HG02943 (cell line): ENCODE measurements around the gene STAM2.

ENCODE experiments used
- ATAC-seq: cut with Tn5 transposase; IDR thresholded peaks from one replicate; pipeline ENCODE4 v1.9.1; 2021; ENCODE audit warnings: mild to moderate bottlenecking, low read depth, moderate library complexity; ENCODE audit not compliant: unreplicated experiment

STAM2 gene

GRCh38 chr2:152078023-152078422, 97.5 kb downstream of the STAM2 start:
- no peak for ATAC-seq

GRCh38 chr2:152075461-152076050, 100.0 kb downstream of the STAM2 start:
- ATAC-seq, result no peak

GRCh38 chr2:152072011-152072410, 103.6 kb downstream of the STAM2 start:
- ATAC-seq, result no peak

- ATAC-seq, result no peak
These were observed 104.0 kb downstream of the STAM2 start for GRCh38 chr2:152071518-152071917.

GRCh38 chr2:152071092-152071491, 104.5 kb downstream of the STAM2 start:
- no peak for ATAC-seq

GRCh38 chr2:152068226-152068625, 107.3 kb downstream of the STAM2 start:
- no peak for ATAC-seq

- ATAC-seq, result no peak
These were observed 107.7 kb downstream of the STAM2 start for GRCh38 chr2:152067823-152068222.
